B cell (primary cell): ENCODE measurements around the gene CEP350.

ENCODE experiments used
- CTCF ChIP-seq: fragments of 200-600 bp; IDR thresholded peaks from one replicate; pipeline ENCODE4 v1.8.0; 2022; ENCODE audit warnings: antibody characterized with exemption, mild to moderate bottlenecking
- EZH2 ChIP-seq: IDR thresholded peaks from 2 replicates; pipeline ENCODE4 v1.6.1; 2012; ENCODE audit warnings: borderline replicate concordance, low read depth, mild to moderate bottlenecking, moderate library complexity, low read length; ENCODE audit not compliant: insufficient read depth, poor library complexity, severe bottlenecking

GRCh38 chr1:179968994-179969919 lies 14.6 kb downstream of the CEP350 start:
- TF ChIP-seq CTCF (no peak), EZH2 (no peak)
